ENCODE results near the gene CERS6.

The CERS6 gene

DNA sequence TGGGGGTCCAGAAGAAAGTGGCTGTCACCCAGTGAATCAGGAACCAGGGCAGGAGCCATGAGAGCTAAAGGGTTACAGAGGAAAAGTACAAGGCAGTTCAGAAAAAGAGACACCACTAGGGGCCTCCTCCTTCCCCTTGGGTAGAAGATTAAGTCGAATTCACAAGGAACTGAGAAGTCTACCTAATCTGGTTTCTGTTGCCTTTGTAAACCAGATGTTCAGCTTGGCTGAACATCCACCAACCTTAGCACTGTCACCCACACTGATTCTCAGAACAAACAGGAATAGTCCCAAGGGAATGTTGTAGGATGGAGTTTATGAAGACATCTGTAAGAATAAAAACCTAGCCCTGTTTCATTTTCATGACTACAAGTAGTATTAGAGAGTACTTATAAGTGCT is 256.0 kb downstream of the CERS6 start:
- DNase-seq, result no peak

DNA sequence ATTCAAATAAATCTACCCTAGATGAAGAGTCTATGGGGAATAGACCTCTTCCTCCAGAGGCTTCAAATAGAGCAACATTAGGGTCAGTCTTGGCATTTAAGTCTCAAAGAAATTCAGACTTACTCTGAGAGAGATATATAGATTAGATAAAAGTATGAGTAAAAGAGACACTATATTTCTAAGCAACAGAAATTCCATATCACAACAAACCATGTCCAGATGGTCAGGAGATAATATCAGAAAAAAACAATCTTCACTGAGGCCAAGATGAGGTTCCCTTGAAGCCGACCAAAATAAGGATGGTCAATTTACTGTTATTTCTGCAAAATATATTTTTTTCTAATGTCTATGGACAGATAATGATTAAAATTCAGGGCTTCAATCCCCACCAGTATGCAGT is 257.3 kb downstream of the CERS6 start:
- DNase-seq, result no peak

DNA sequence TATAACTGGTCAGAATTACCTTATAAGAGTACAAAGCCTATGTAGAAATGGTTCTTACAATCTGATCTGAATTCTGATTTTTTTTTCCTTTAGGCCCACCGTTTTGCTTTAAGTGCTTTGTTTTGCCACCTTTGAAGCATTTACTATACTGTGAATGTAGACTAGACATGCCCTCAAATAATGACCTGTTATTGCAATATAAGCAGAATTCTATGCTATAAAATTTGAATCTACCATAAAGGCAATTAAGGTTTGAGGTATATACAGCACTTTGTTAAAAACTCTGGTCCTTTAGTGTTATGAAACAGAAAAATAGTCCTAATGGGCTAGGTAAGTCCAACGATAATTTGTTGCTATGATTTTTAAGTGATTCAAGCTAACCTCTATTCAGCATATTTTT is 259.8 kb downstream of the CERS6 start:
- DNase-seq, result no peak

DNA sequence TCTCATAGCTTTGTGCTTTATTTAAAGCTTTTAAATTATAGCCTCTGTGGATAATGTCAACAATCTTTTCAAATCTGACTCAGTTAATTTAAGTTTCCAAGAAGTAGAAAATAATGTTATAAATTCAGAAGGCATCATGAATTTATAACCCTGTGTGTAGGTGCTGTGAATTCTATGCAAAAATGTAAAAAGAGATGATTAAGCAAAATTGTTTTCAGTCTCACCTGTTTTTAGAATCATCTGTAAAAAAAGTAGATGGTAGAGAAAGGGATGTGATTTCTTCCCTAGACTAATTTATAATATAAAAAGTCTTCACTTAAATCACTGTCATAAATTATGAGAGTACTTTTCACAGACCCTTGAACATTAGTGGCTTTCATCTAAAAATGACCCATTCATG is 260.8 kb downstream of the CERS6 start:
- DNase-seq, result no peak

DNA sequence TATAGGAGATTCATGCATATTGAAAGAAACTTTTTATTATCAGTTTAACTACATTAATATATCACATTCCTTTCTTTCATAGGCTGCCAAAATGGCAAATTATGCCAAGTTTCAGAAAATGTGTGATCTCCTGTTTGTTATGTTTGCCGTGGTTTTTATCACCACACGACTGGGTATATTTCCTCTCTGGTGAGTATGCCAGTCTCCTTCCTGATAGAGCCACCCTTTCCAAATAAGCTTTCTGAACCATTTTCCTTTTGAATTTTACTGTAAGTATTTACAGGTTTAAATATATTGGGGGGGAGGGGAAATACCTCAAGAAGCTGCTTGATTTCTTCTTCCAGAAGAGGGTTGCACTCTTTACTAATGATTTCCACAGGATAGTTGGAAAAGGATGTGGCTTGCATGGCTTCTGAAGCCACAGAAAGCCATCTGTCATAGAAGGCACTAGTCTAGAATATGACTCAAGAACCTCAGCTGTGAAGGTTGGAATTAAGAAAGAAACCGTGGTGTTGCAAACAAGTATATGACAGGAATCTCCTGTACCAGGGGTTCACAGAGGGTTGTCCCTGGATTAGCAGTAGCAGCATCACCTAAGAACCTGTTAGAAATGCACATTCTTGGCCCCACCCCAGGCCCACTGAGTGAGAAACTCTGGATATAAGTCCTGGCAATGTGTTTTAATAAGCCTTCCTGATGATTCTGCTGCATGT is 261.9 kb downstream of the CERS6 start:
- DNase-seq, result no peak

DNA sequence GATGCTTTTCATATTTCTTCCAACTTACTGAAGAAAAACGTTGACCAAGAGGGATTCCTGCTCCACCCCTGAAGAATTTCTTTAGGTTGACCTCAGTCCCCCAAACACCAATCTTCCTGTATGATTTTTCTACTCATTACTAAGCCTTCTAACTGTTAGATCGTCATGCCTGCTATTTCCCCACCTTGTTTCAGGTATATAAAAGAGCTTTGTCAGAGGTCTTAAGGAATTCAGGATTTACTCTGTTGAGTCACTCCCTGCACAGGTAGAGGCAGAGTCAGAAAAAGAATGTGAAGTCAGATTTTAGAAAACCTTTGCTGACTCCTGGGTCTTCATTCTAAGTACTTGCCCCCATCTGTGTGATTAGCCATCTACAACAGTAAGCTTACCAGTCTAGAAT is 262.6 kb downstream of the CERS6 start:
- DNase-seq, result no peak

GRCh38 chr2:168719446-168719845 is 263.4 kb downstream of the CERS6 start:
- DNase-seq, result no peak

DNA sequence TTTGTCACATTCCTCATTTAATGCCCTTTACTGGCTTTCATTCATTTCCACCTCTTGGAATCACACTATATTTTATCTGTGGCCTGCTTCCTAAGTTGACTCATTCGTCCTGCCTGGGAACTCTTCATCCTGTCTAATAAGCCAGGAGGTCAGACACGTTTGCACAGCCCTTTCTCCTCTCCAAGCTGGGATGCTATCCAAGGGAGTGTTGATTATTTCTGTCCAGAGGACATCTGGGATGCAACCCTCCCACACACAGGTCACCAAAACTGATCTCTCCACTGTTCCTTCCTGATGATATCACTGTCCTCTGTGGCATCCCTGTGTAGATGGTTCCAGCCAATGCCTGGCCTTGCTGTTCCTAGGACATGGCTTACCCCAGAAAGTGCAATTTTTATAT is 266.5 kb downstream of the CERS6 start:
- no peak for DNase-seq

- no peak for DNase-seq
Observed at GRCh38 chr2:168723275-168723899, 267.3 kb downstream of the CERS6 start.

DNA sequence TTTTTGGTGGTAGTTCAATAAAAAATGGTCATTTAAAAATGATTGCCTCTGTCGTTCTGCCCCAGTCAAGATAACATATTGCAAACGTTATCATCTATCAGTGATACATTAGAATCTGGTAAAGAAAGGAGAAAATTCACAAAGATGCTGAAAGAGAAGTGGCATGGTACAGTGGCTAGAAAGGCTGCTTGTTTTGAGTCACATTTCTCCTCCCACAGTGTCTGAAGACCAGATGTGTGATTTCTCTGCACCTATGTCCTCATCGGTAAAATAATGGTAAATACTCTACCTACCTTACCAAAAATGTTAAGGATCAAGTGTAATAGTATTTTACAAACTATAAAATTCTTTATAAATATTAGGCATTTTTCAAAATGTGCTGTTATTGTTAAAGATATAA is 270.3 kb downstream of the CERS6 start:
- DNase-seq, result no peak

DNA sequence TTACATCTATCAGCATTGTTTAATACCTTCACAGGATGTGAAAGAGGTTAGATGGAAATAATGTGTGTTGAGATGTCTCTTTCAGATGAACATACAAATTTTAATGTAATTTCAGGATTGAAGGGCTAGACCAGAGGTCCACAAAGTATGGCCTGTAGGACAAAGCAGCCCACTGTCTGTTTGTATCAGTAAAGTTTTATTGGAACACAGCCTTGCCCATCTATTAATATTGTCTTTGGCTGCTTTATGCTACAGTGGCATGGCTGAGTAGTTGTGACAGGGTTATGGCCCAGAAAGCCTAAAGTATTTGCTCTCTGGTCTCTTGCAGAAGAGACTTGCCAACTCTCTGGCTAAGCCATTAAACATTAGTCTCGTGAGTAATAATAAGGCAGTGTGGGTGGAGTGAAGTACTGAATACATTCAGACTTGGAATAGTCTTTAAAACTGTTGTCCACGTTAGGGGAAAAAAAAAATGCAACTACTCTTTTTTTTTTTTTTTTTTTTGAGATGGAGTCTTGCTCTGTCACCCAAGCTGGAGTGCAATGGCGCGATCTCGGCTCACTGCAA is 271.9 kb downstream of the CERS6 start:
- DNase-seq, result no peak

DNA sequence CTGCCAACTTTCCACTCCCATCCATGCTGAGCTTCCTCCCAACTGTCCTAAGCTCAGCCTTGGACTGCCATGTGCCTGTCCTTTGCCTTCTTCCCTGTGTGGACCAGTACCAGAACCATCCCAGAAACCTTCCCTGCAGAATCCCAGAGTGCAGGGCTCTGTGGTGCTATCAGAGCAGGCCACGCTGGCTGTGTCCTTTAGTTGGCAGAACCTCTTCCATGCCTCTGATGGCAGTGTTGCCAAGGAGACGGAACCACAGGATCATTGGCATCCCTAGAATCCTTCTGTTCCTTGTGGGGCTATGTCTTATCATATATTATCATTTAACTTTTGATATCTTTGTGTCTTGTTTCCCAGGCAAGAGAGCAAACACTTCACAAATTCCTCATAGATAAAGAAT is 273.4 kb downstream of the CERS6 start:
- no peak for DNase-seq

DNA sequence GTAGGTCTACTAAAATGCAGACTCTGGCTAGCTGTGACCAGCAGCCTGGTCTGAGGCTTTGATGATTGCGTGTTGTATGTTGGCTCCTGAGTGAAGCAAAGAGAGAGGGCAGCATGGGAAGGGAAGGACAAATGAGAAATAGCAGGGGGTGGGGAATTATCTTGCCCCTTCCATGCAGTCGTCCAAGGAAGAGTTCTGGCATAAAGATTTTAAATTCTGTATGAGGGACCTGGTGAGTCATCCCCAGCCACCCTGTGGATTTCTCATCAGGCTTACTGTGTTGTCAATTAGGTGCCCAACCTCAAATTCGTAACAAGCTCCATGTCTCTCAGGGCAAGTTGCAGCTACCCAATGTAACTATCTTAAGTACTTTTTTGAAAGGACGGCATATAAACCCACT is 274.3 kb downstream of the CERS6 start:
- no peak for DNase-seq

DNA sequence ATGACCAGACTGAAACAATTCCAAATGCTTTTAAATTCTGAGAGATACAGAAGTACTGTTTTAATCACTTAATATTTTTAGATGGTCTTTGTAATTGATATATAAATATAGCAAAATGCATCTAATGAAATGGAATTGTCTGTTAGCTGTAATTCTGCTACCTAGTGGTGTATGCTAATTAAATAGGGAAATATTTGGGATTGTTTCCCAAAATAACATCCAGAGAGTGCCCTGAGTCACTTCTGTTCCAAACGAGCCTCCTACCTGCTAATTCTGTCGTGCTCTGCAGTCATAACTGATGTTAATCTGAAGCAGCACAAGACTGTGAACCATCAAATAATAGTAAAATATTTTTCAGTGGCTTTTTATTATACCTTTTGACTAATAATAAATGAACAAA is 274.9 kb downstream of the CERS6 start:
- no peak for DNase-seq

DNA sequence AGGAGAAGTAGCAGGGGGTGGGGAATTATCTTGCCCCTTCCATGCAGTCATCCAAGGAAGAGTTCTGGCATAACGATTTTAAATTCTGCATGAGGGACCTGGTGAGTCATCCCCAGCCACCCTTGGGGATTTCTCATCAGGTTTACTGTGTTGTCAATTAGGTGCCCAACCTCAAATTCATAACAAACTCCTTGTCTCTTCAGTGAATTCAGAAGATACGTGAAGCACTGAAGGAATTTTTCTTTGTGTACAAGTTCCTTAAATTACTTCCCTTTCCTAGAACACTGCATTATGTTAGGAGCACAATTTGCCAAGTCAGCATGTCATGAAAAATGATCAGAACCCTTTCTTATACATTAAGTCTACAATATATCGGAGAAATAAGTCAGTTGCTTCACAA is 275.5 kb downstream of the CERS6 start:
- DNase-seq, result no peak

DNA sequence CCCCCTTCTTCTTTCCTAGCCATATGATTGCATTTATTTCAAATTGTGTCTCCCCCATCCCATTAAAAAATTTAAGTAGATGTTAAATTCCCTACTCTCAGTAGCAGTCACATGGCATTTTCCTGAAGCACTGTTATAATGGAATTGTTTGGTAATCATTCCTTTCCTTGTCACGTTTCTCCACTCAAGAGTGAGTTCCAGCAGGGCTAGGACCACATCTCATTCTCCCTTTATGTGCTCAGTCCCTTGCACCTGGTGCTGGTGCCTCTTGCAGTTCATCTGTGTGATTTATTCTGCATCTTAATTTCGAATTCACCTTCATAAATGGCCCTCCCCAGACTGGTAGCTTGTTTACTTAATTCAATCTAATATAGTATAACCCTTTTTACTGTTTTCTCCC is 276.0 kb downstream of the CERS6 start:
- DNase-seq, result no peak

GRCh38 chr2:168732506-168732905 is 276.4 kb downstream of the CERS6 start:
- DNase-seq, result no peak

DNA sequence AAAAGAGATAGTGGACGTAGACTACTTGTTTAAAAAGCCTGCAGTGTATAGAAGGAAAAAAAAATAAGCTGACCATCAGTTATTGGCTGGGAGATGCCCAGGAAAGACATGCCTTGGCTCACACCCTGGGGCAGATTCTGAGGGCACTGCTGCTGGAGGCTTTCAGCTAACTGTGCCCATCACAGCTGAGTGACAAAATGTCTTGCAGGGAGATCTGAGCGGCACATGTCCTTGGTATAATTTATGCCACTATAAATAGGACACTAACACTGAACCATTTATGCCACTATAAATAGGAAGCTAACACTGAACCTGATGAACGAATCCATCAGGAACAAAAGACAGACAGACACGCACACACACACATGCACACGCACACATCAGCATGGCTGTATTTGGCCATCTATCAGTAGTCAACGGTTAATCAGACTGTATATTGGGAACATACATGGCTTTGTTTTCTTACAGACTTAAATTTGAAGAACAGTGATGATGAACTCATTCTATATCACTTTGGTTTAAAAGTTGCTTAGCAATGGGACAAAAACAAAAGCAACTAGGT is 278.2 kb downstream of the CERS6 start:
- no peak for DNase-seq

DNA sequence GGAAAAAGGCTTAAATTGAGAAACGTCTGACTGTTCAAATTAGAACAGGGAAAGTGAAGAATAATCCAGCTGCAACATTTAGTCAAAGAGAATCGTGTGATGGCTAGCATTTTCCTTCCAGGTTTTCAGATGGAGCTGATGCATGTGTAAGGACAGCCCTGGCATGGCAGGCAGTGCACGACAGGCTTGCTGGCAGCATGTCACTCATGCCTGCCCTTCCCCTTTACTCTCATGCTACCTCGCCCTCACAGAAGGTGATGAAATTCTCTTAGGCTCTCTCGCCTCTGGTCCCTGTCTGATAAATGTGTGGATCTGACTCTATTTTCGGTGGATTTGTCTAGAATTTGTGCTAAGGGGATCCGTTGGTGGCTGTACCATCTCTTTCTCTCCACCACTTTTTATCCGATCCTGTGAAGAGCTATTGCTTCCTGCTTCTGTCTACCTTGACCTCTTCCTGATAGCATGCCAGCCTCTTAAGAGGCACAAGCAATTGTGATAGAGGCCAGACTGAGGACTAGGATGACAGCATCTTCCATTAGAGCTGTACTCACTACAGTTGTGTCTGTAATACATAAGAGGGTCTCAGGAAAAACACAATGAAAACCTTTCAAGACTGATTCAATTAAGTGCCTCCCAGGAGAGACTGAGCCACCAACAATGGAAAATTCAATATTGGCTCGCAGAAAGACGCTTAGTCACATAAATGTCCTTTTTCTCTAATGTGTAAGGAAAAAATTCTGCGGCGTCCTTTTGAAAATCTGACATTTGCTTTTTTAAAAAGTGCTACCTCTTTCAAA is 280.8 kb downstream of the CERS6 start:
- DNase-seq, result no peak

DNA sequence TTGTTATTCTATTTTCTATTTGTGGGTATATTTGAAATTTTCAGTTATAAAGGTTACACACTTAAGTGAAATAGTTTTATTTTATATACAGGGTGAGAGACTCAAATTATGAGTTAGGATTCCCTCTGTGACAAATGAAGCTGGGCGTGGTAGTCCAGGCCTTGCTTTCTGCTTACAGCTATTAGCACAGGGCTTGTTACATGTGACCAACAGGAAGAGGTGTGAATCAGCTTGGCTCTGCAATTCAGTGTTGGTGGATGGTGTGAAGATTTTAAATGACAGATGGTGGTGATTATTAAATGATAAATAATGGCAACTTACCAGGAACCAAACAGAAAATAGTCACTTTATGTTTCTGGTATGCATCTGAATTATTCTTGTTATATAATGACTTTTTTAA is 282.0 kb downstream of the CERS6 start:
- DNase-seq, result no peak

DNA sequence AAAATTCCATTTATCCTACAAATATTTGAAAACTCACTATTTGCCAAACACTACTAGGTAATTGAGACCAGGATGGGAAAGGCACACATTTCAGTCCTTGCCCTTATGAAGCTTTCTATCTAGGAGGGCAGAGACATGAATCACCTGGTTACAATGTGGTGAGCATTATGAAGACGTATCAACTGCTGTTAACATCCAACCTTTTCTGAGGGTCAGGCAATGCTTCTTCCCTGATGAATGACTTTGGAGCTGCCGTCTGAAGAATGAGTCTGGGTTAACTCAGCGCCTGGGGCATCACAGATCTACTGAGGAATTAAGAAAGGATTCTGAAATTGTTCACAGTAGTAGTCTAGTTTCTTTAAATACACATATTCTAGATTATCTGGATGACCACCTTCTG is 284.3 kb downstream of the CERS6 start:
- DNase-seq, result no peak

GRCh38 chr2:168740788-168741187 is 284.7 kb downstream of the CERS6 start:
- no peak for DNase-seq

- no peak for DNase-seq
Observed at GRCh38 chr2:168742258-168742932, 286.3 kb downstream of the CERS6 start.

Measured in activated CD8-positive, alpha-beta memory T cell treated with anti-CD3 and anti-CD28 coated beads for 24 hours (primary cell).